H9 (cell line): ENCODE data around the gene PCDH11Y. TPM values are rescaled to one million over a fixed set of nuclear protein-coding genes. Genes with fewer than 3 reads are reported as not detected.
"Not testable (repeated sequence)": the region's sequence is repeated elsewhere in the genome, so short reads cannot be mapped to it uniquely, and the experiment has no call there.

ENCODE experiments used
- DNase-seq: peaks from one replicate; pipeline ENCODE4 v3.0.0-alpha.2; 2017
- H2AFZ ChIP-seq: one replicate; pipeline ENCODE4 v1.6.1; 2013; ENCODE audit warnings: mild to moderate bottlenecking, low read length, control low read depth, moderate library complexity
- H2AK5ac ChIP-seq: 2 replicates; pipeline ENCODE4 v1.6.1; 2013; ENCODE audit warnings: low read length, control low read depth, mixed read lengths; ENCODE audit not compliant: insufficient read length
- H2BK120ac ChIP-seq: one replicate; pipeline ENCODE4 v1.6.1; 2013; ENCODE audit warnings: low read depth, mild to moderate bottlenecking, low read length, control low read depth, inconsistent platforms; ENCODE audit not compliant: poor library complexity, severe bottlenecking
- H2BK12ac ChIP-seq: 2 replicates; pipeline ENCODE4 v1.6.1; 2013; ENCODE audit warnings: low read length, control low read depth, mixed read lengths, low read depth; ENCODE audit not compliant: insufficient read length
- H2BK15ac ChIP-seq: 2 replicates; pipeline ENCODE4 v1.6.1; 2013; ENCODE audit warnings: low read depth, low read length, control low read depth
- H2BK20ac ChIP-seq: one replicate; pipeline ENCODE4 v1.6.1; 2013; ENCODE audit warnings: low read depth, mild to moderate bottlenecking, low read length, control low read depth, inconsistent platforms; ENCODE audit not compliant: poor library complexity, severe bottlenecking
- H2BK5ac ChIP-seq: 2 replicates; pipeline ENCODE4 v1.6.1; 2013; ENCODE audit warnings: low read length, control low read depth, mixed read lengths; ENCODE audit not compliant: insufficient read length
- H3K14ac ChIP-seq: 2 replicates; pipeline ENCODE4 v1.6.1; 2013; ENCODE audit warnings: low read length, control low read depth; ENCODE audit not compliant: insufficient read depth
- H3K18ac ChIP-seq: 2 replicates; pipeline ENCODE4 v1.6.1; 2013; ENCODE audit warnings: low read depth, mild to moderate bottlenecking, mixed read lengths, low read length, control low read depth; ENCODE audit not compliant: insufficient read length
- H3K23ac ChIP-seq: 2 replicates; pipeline ENCODE4 v1.6.1; 2013; ENCODE audit warnings: low read length, control low read depth, mixed read lengths, low read depth; ENCODE audit not compliant: insufficient read length
- H3K23me2 ChIP-seq: 2 replicates; pipeline ENCODE4 v1.6.1; 2013; ENCODE audit warnings: low read depth, mild to moderate bottlenecking, mixed read lengths, low read length, control low read depth; ENCODE audit not compliant: insufficient read length, poor library complexity, severe bottlenecking
- H3K27ac ChIP-seq: 2 replicates; pipeline ENCODE4 v1.5.1; 2013; ENCODE audit warnings: low read length, control low read depth, mixed read lengths, low read depth; ENCODE audit not compliant: insufficient read length
- H3K27me3 ChIP-seq: 2 replicates; pipeline ENCODE4 v1.6.1; 2013; ENCODE audit warnings: low read length, control low read depth, inconsistent platforms; ENCODE audit not compliant: insufficient read depth
- H3K4ac ChIP-seq: 2 replicates; pipeline ENCODE4 v1.6.1; 2013; ENCODE audit warnings: low read depth, mild to moderate bottlenecking, control low read depth, inconsistent platforms, low read length, moderate library complexity
- H3K4me1 ChIP-seq: 2 replicates; pipeline ENCODE4 v1.6.1; 2013; ENCODE audit warnings: low read length, control low read depth, inconsistent platforms; ENCODE audit not compliant: insufficient read depth
- H3K4me2 ChIP-seq: 2 replicates; pipeline ENCODE4 v1.6.1; 2013; ENCODE audit warnings: low read length, control low read depth, mixed read lengths; ENCODE audit not compliant: insufficient read length, insufficient read depth
- H3K56ac ChIP-seq: 2 replicates; pipeline ENCODE4 v1.6.1; 2013; ENCODE audit warnings: low read depth, mild to moderate bottlenecking, mixed read lengths, low read length, control low read depth; ENCODE audit not compliant: insufficient read length
- H3K79me1 ChIP-seq: 2 replicates; pipeline ENCODE4 v1.6.1; 2013; ENCODE audit warnings: low read depth, mild to moderate bottlenecking, moderate library complexity, low read length, control low read depth, inconsistent platforms; ENCODE audit not compliant: insufficient read depth, poor library complexity, severe bottlenecking
- H3K79me2 ChIP-seq: 2 replicates; pipeline ENCODE4 v1.6.1; 2013; ENCODE audit warnings: low read length, control low read depth, inconsistent platforms; ENCODE audit not compliant: insufficient read depth
- H3K9ac ChIP-seq: 2 replicates; pipeline ENCODE4 v1.6.1; 2013; ENCODE audit warnings: low read length, control low read depth, mixed read lengths; ENCODE audit not compliant: insufficient read length; ENCODE audit errors: extremely low read depth
- H3K9me3 ChIP-seq: one replicate; pipeline ENCODE4 v1.6.1; 2013; ENCODE audit warnings: low read depth, low read length, inconsistent platforms; ENCODE audit not compliant: control insufficient read depth
- H3T11ph ChIP-seq: one replicate; pipeline ENCODE4 v1.6.1; 2013; ENCODE audit warnings: mild to moderate bottlenecking, low read length, control low read depth, inconsistent platforms
- H4K20me1 ChIP-seq: one replicate; pipeline ENCODE4 v1.6.1; 2013; ENCODE audit not compliant: control insufficient read depth, insufficient read length, insufficient read depth
- H4K5ac ChIP-seq: 2 replicates; pipeline ENCODE4 v1.6.1; 2013; ENCODE audit warnings: low read depth, mild to moderate bottlenecking, mixed read lengths, low read length, control low read depth; ENCODE audit not compliant: insufficient read length
- H4K8ac ChIP-seq: replicated peaks from 2 replicates; pipeline ENCODE4 v1.6.1; 2013; ENCODE audit warnings: low read length, control low read depth, mixed read lengths, low read depth; ENCODE audit not compliant: insufficient read length
- H4K91ac ChIP-seq: 2 replicates; pipeline ENCODE4 v1.6.1; 2013; ENCODE audit warnings: low read depth, mild to moderate bottlenecking, moderate library complexity, mixed read lengths, low read length, control low read depth; ENCODE audit not compliant: insufficient read length
- H3K27ac Mint-ChIP-seq, 3 experiments: 2 replicates in 2 of 3; 3 replicates in 1 of 3; pipeline ENCODE4 v1.8.0; 2020 to 2021; ENCODE audit warnings: mixed read lengths in 3 of 3, mild to moderate bottlenecking in 1 of 3, moderate library complexity in 1 of 3
- H3K27me3 Mint-ChIP-seq: 2 replicates; pipeline ENCODE4 v1.8.0; 2021; ENCODE audit warnings: low read depth, mild to moderate bottlenecking, moderate library complexity, mixed read lengths
- H3K36me3 Mint-ChIP-seq, 3 experiments: 2 replicates in 2 of 3; 3 replicates in 1 of 3; pipeline ENCODE4 v1.8.0; 2020 to 2021; ENCODE audit warnings: low read depth in 3 of 3, mixed read lengths in 3 of 3; ENCODE audit not compliant: insufficient read depth in 1 of 3
- H3K4me1 Mint-ChIP-seq, 2 experiments: 2 replicates each; pipeline ENCODE4 v1.8.0; 2020; ENCODE audit warnings: mixed read lengths in 2 of 2
- H3K4me3 Mint-ChIP-seq, 2 experiments: 2 replicates in 1 of 2; 3 replicates in 1 of 2; pipeline ENCODE4 v1.8.0; 2020 to 2021; ENCODE audit warnings: mild to moderate bottlenecking in 2 of 2, mixed read lengths in 2 of 2, moderate library complexity in 1 of 2
- H3K9me3 Mint-ChIP-seq, 2 experiments: 2 replicates in 1 of 2; 3 replicates in 1 of 2; pipeline ENCODE4 v1.8.0; 2020; ENCODE audit warnings: mild to moderate bottlenecking in 2 of 2, mixed read lengths in 2 of 2, moderate library complexity in 1 of 2
- WGBS: extraction: QIAGEN DNeasy Blood & Tissue Kit; methylation state at CpG from one replicate; pipeline ENCODE4 v1.1.7; 2013; ENCODE audit warnings: missing lambda C conversion rate, low lambda C conversion rate, mixed read lengths; ENCODE audit not compliant: insufficient read length; ENCODE audit errors: extremely low coverage; 5-methylcytosine and 5-hydroxymethylcytosine counted together
- total RNA-seq: library from RNA; stranded (reverse); gene quantifications from 2 replicates; pipeline ENCODE4 v1.2.1, GENCODE V29; 2021

Gene PCDH11Y
- total RNA-seq, 1 experiment from 2014 or later = 1.4 TPM

GRCh38 chrY:5776485-5776884, 776.4 kb downstream of the PCDH11Y start:
- H4K20me1 ChIP-seq, H3K18ac ChIP-seq, H2AFZ ChIP-seq, H2BK120ac ChIP-seq, H3K4me3 Mint-ChIP-seq, H3K56ac ChIP-seq, H3K23ac ChIP-seq, H3K79me1 ChIP-seq, H3K9me3 ChIP-seq, H3K14ac ChIP-seq, H3K27me3 ChIP-seq, H3K36me3 Mint-ChIP-seq, H2BK5ac ChIP-seq, DNase-seq, H2AK5ac ChIP-seq, H3K9ac ChIP-seq, H3K4me2 ChIP-seq, H4K91ac ChIP-seq, H3K27me3 Mint-ChIP-seq, H4K5ac ChIP-seq, H3K23me2 ChIP-seq, H3K4ac ChIP-seq, H3T11ph ChIP-seq, H2BK12ac ChIP-seq, H3K4me1 ChIP-seq, H3K27ac Mint-ChIP-seq, H2BK15ac ChIP-seq, H3K79me2 ChIP-seq, H2BK20ac ChIP-seq, H4K8ac ChIP-seq, H3K27ac ChIP-seq, H3K4me1 Mint-ChIP-seq, H3K9me3 Mint-ChIP-seq: not testable (repeated sequence)
- no CpG with 5 or more reads among the region's 1 CpG for WGBS
